ENCODE data around the gene SLC22A23.

The SLC22A23 gene

GRCh38 chr6:3233904-3234303 lies 222.9 kb downstream of the SLC22A23 start:
- no peak for DNase-seq

- no peak for DNase-seq
Measured at GRCh38 chr6:3233321-3233720, 223.5 kb downstream of the SLC22A23 start.

- DNase-seq: no peak
Measured at GRCh38 chr6:3232017-3232945, 224.6 kb downstream of the SLC22A23 start.

- no peak for DNase-seq
Measured at GRCh38 chr6:3231247-3232016, 225.4 kb downstream of the SLC22A23 start.

- no peak for DNase-seq
Measured at GRCh38 chr6:3230900-3231246, 226.0 kb downstream of the SLC22A23 start.

GRCh38 chr6:3230256-3230882 lies 226.5 kb downstream of the SLC22A23 start:
- DNase-seq: no peak

- DNase-seq: no peak
Measured at GRCh38 chr6:3229566-3230178, 227.2 kb downstream of the SLC22A23 start.

- no peak for DNase-seq
Measured at GRCh38 chr6:3228771-3229565, 227.9 kb downstream of the SLC22A23 start.

- DNase-seq: no peak
Measured at GRCh38 chr6:3228046-3228671, 228.7 kb downstream of the SLC22A23 start.

GRCh38 chr6:3227363-3228045 lies 229.3 kb downstream of the SLC22A23 start, which contains the start of gene TUBB2B:
TUBB2B (minus strand) TSS chr6:3227653; CDS start chr6:3227543, 110 bp downstream.
- no peak for DNase-seq

- peak in 1 of 2 donors; percentile 43 for DNase-seq
Measured at GRCh38 chr6:3226481-3227362, 230.1 kb downstream of the SLC22A23 start.

GRCh38 chr6:3226042-3226441 lies 230.8 kb downstream of the SLC22A23 start:
- no peak for DNase-seq

GRCh38 chr6:3222506-3223038 lies 234.3 kb downstream of the SLC22A23 start:
- no peak for DNase-seq

GRCh38 chr6:3221578-3221977 lies 235.3 kb downstream of the SLC22A23 start:
- no peak for DNase-seq

- no peak for DNase-seq
Measured at GRCh38 chr6:3220366-3220765, 236.5 kb downstream of the SLC22A23 start.
